ENCODE measurements around the gene TM4SF20. TPM values are rescaled to one million over a fixed set of nuclear protein-coding genes. Genes with fewer than 3 reads are reported as not detected.

Gene TM4SF20, protein sequence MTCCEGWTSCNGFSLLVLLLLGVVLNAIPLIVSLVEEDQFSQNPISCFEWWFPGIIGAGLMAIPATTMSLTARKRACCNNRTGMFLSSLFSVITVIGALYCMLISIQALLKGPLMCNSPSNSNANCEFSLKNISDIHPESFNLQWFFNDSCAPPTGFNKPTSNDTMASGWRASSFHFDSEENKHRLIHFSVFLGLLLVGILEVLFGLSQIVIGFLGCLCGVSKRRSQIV
- total RNA-seq = not detected in 2 replicates

DNA sequence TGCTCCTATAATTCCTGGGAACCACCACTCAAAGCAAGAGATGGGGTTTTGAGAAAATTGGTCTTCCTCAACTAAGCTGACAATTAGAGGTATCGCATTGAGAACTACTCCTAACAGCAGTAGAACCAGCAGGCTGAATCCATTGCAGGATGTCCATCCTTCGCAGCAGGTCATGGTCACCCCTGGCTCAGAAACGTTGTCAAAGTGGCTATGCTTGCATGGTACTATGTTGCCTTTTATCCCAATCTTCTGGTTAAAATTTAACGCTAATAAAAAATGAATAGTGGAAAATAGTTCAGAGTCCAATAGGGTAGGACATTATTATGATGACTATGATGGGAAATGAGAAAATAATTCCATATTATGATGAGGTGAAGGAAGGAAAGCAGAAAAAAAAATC, at the start of gene TM4SF20:
Gene TM4SF20 (minus strand): TSS at position 212 of the 400 bp plus-strand sequence. CDS start 38 bp downstream, at position 174.

DNA sequence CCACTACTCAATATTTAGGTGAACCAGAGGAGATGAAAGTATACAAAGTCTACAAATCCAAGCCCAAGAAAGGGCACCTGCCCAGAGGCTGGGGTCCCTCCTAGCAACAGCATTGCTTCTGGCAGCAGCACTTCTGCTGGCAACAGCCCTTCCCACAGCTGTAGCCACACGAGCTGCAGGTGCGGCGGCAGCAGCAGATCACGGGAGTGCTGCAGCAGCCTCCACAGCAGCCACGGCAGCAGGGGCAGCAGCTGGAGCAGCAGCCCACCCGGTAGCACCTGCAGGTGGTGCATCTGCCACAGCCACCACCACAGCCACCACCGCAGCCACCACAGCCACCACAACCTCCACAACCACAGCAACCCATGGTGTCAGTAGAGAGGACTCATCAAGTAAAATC, 8.5 kb upstream of the TM4SF20 start, which contains the start of gene SCYGR1:
Gene SCYGR1 (minus strand): TSS at position 367 of the 400 bp plus-strand sequence. CDS start 0 bp downstream, at position 367.

DNA sequence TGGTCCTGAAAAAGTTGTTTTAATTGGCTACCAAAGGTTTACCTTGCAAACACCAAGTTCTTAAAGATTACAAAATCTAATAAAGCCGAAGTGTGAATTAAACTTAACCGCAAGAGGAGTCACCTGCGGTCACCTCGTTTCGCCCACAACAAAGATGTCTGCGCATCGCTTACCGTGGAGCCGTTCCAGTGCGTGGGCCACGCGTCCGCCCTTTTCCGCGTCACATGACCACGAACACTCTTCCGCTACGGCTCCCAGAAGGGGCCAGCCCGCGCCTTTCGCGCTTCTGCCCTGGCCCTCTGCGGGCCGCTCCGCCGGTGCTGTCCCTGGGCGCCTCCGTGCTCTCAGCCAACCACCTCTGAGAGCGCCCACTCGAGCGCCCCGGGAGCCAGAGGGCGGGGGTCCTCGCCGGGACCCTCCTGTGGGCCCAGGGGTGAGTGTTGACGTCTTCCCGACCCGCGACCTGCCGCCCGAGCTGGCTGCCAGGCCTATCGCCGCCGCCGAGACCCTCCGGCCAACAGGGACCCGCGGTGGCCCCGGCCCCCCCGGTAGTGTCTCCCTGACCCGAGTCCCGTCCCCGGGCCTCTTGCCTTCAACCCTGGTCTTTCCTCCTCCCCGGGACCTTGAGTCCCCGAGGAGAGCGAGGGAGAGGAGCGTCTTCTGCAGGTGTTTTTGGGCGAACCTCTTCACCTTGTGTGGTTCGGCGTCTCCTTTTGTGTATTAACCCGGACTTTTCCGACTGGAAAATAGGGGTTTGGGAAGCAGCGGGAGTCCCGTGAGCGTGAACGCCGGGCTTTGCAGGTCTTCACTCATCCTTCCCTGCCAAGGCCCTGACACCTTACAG, 53.9 kb downstream of the TM4SF20 start, which contains the start of gene MFF:
Gene MFF (plus strand): TSS at position 257 of the 844 bp plus-strand sequence. CDS start 5,415 bp downstream, outside the sequence.

Other genes with a start within 250 kb of the TM4SF20 start
- gene COL4A4, start 215.1 kb downstream of the TM4SF20 start, total RNA-seq = 32.8 and 35.2 TPM in 2 replicates
- gene COL4A3, start 214.7 kb downstream of the TM4SF20 start, total RNA-seq = 2.6 and 4.2 TPM in 2 replicates
- 105 and 157 TPM in 2 replicates for gene MFF, start 54.1 kb downstream of the TM4SF20 start, total RNA-seq
- not detected in 2 replicates for gene SCYGR1, start 8.6 kb upstream of the TM4SF20 start, total RNA-seq
- 39.7 and 57.8 TPM in 2 replicates for gene AGFG1, start 92.8 kb upstream of the TM4SF20 start, total RNA-seq
- not detected in 2 replicates for gene SCYGR2, start 219.6 kb upstream of the TM4SF20 start, total RNA-seq
- gene SCYGR3, start 235.5 kb upstream of the TM4SF20 start, total RNA-seq = not detected in 2 replicates
- not detected in 2 replicates for gene SCYGR4, start 238.2 kb upstream of the TM4SF20 start, total RNA-seq